HCT116 (cell line): Measurements from ENCODE around the gene SLC25A21. TPM values are rescaled to one million over a fixed set of nuclear protein-coding genes. Genes with fewer than 3 reads are reported as not detected.

ENCODE experiments used
- ATAC-seq: fragments of 200-7000 bp; cut with Tn5 transposase; 2 replicates; pipeline ENCODE4 v1.9.1; 2020; ENCODE audit warnings: mild to moderate bottlenecking, moderate library complexity
- BruUV-seq: library from RNA; stranded (reverse); fragments of 400-500 nt; replicated peaks from 2 replicates; lab custom pipeline; 2021; lab: Mats Ljungman, UMichigan
- CTCF ChIA-PET: fragments of 300-600 bp; sonication (Branson Sonifier 250); formaldehyde crosslinking; loops from one replicate; lab custom pipeline; 2021; ENCODE audit warnings: antibody characterized with exemption; lab: Charles Lee
- POLR2A ChIA-PET: fragments of 300-600, 350-600 bp; sonication (Branson Sonifier 250); formaldehyde crosslinking; loops from one replicate; lab custom pipeline; 2021; ENCODE audit warnings: antibody characterized with exemption; lab: Charles Lee
- RAD21 ChIA-PET, 2 experiments: fragments of 300-600 bp; sonication (Branson Sonifier 250); formaldehyde crosslinking; loops; one replicate each; lab custom pipeline; 2023; ENCODE audit warnings: low total read pairs in 2 of 2; ENCODE audit not compliant: uncharacterized antibody in 2 of 2, unreplicated experiment in 2 of 2, low non-redundant PET in 1 of 2; lab: Charles Lee
- DNase-seq: peaks from one replicate; pipeline ENCODE4 v3.0.0-alpha.2; 2010; ENCODE audit warnings: low read depth, low spot score
- H2AFZ ChIP-seq: fragments of 200-600 bp; shearing (Covaris generic), sonication (generic); 2 replicates; pipeline ENCODE4 v1.6.1; 2017; ENCODE audit warnings: low read depth, mixed run types, mixed read lengths, antibody characterized with exemption, low read length; ENCODE audit not compliant: poor library complexity, severe bottlenecking
- H3K27ac ChIP-seq: 2 replicates; pipeline ENCODE4 v1.5.1; 2012; ENCODE audit warnings: low read depth, low read length
- H3K27me3 ChIP-seq: fragments of 200-600 bp; sonication (generic); 2 replicates; pipeline ENCODE4 v1.6.1; 2016; ENCODE audit warnings: mixed run types, low read length, mixed read lengths; ENCODE audit not compliant: insufficient read depth
- H3K36me3 ChIP-seq, 2 experiments: fragments of 200-500 bp in 1 of 2; fragments of 200-600 bp in 1 of 2; sonication (Bioruptor generic) in 1 of 2; sonication (generic) in 1 of 2; 2 replicates each; pipeline versions ENCODE4 v1.5.1 to v1.6.1; 2014 to 2016; ENCODE audit warnings: low read length in 2 of 2, inconsistent platforms in 1 of 2, mixed read lengths in 1 of 2, mixed run types in 1 of 2; ENCODE audit not compliant: insufficient read depth in 2 of 2, control insufficient read depth in 1 of 2
- H3K4me1 ChIP-seq, 2 experiments: fragments of 200-600 bp in 1 of 2; sonication (generic) in 1 of 2; 2 replicates each; pipeline versions ENCODE4 v1.5.1 to v1.6.1; 2012 to 2017; ENCODE audit warnings: low read length in 2 of 2, inconsistent platforms in 1 of 2, mild to moderate bottlenecking in 1 of 2, mixed read lengths in 1 of 2, mixed run types in 1 of 2, moderate library complexity in 1 of 2; ENCODE audit not compliant: insufficient read depth in 2 of 2, control insufficient read depth in 1 of 2
- H3K4me2 ChIP-seq: fragments of 200-600 bp; sonication (generic); 2 replicates; pipeline ENCODE4 v1.6.1; 2017; ENCODE audit warnings: mixed run types, low read length, mixed read lengths
- H3K4me3 ChIP-seq, 2 experiments: fragments of 200-600 bp in 1 of 2; sonication (generic) in 1 of 2; replicated peaks in 1 of 2; 2 replicates each; pipeline ENCODE4 v1.5.1; 2011 to 2016; ENCODE audit warnings: low read length in 2 of 2, control low read depth in 1 of 2, low read depth in 1 of 2, mild to moderate bottlenecking in 1 of 2, mixed read lengths in 1 of 2, mixed run types in 1 of 2
- H3K79me2 ChIP-seq: fragments of 200-600 bp; sonication (generic); 2 replicates; pipeline ENCODE4 v1.6.1; 2017; ENCODE audit warnings: mild to moderate bottlenecking, mixed run types, low read length, moderate library complexity, mixed read lengths; ENCODE audit not compliant: insufficient read depth
- H3K9ac ChIP-seq: fragments of 200-600 bp; sonication (generic); 2 replicates; pipeline ENCODE4 v1.6.1; 2016; ENCODE audit warnings: low read length, mixed read lengths
- H3K9me2 ChIP-seq: fragments of 200-600 bp; sonication (generic), shearing (Covaris generic); 2 replicates; pipeline ENCODE4 v1.6.1; 2017; ENCODE audit warnings: mixed run types, mild to moderate bottlenecking, moderate library complexity; ENCODE audit not compliant: insufficient read depth
- H3K9me3 ChIP-seq, 2 experiments: fragments of 200-500 bp in 1 of 2; fragments of 200-600 bp in 1 of 2; sonication (Bioruptor generic) in 1 of 2; sonication (generic) in 1 of 2; 2 replicates each; pipeline ENCODE4 v1.6.1; 2014 to 2017; ENCODE audit warnings: low read length in 2 of 2, mixed read lengths in 2 of 2, inconsistent platforms in 1 of 2, low read depth in 1 of 2, mild to moderate bottlenecking in 1 of 2, mixed run types in 1 of 2, moderate library complexity in 1 of 2; ENCODE audit not compliant: control insufficient read depth in 1 of 2, insufficient read depth in 1 of 2
- H4K20me1 ChIP-seq: fragments of 200-600 bp; sonication (generic), shearing (Covaris generic); 2 replicates; pipeline ENCODE4 v1.6.1; 2017; ENCODE audit warnings: mixed run types, mild to moderate bottlenecking, moderate library complexity; ENCODE audit not compliant: insufficient read depth
- ATF3 ChIP-seq: IDR thresholded peaks from 2 replicates; pipeline ENCODE4 v1.6.1; 2012
- CBX3 ChIP-seq: IDR thresholded peaks from 2 replicates; pipeline ENCODE4 v1.6.1; 2012; ENCODE audit warnings: low read depth
- CTCF ChIP-seq, 3 experiments: fragments of 200-600 bp in 1 of 3; sonication (generic) in 1 of 3; IDR thresholded peaks in 2 of 3; conservative IDR thresholded peaks in 1 of 3; 2 replicates each; pipeline ENCODE4 v1.5.1; 2012 to 2017; ENCODE audit warnings: low read depth in 2 of 3, low read length in 2 of 3, antibody characterized with exemption in 1 of 3, borderline replicate concordance in 1 of 3, control low read depth in 1 of 3, mild to moderate bottlenecking in 1 of 3, mixed read lengths in 1 of 3, mixed run types in 1 of 3, moderate library complexity in 1 of 3; ENCODE audit not compliant: insufficient read depth in 1 of 3
- ELF1 ChIP-seq: IDR thresholded peaks from 2 replicates; pipeline ENCODE4 v1.6.1; 2012; ENCODE audit warnings: low read depth, borderline replicate concordance
- EZH2phosphoT487 ChIP-seq: fragments of 200-600 bp; IDR thresholded peaks from 2 replicates; pipeline ENCODE4 v1.6.1; 2018; ENCODE audit warnings: antibody characterized with exemption, borderline replicate concordance
- FOSL1 ChIP-seq: IDR thresholded peaks from 2 replicates; pipeline ENCODE4 v1.6.1; 2012; ENCODE audit warnings: low read depth
- MAX ChIP-seq: IDR thresholded peaks from 2 replicates; pipeline ENCODE4 v1.6.1; 2012
- POLR2A ChIP-seq: IDR thresholded peaks from 2 replicates; pipeline ENCODE4 v1.7.0; 2011; ENCODE audit warnings: borderline replicate concordance; ENCODE audit not compliant: insufficient read depth, insufficient read length; ENCODE audit errors: extremely low read depth
- SIN3A ChIP-seq: IDR thresholded peaks from 2 replicates; pipeline ENCODE4 v1.6.1; 2012; ENCODE audit warnings: low read depth
- SP1 ChIP-seq: IDR thresholded peaks from 2 replicates; pipeline ENCODE4 v1.6.1; 2012; ENCODE audit warnings: low read depth
- SRF ChIP-seq: IDR thresholded peaks from 2 replicates; pipeline ENCODE4 v1.6.1; 2012; ENCODE audit warnings: low read depth
- ZFX ChIP-seq: fragments of 450-650 bp; IDR thresholded peaks from 2 replicates; pipeline ENCODE4 v1.6.1; 2017
- ZNF274 ChIP-seq: fragments of 200-500 bp; sonication (Bioruptor generic); IDR thresholded peaks from 2 replicates; pipeline ENCODE4 v1.6.1; 2014; ENCODE audit warnings: mild to moderate bottlenecking, low read depth, low read length, inconsistent platforms
- intact Hi-C: fragments of 100-400 bp; cut with micrococcal nuclease; formaldehyde crosslinking; loops from 2 replicates; pipeline ENCODE4 v1.10.0; 2022
- total RNA-seq: library from RNA; stranded (reverse); gene quantifications from one replicate; pipeline ENCODE4 v1.2.1, GENCODE V29; 2021; ENCODE audit not compliant: unreplicated experiment

Gene SLC25A21
- total RNA-seq, 1 experiment from 2014 or later: 3.5 TPM

GRCh38 chr14:37138898-37139297 lies 33.5 kb downstream of the SLC25A21 start (continued):
- TF ChIP-seq FOSL1 (no peak), SP1 (no peak)

- H3K27me3 ChIP-seq: no peaks in the 10 kb centered on the region
- POLR2A ChIA-PET: no interaction called here
- H3K27ac ChIP-seq: no peak overlapping the region
- intact Hi-C loops: no loop called here
- RAD21 ChIA-PET: no interaction called here
- H3K36me3 ChIP-seq: no peaks in the 10 kb centered on the region
- H2AFZ ChIP-seq: no peak overlapping the region
- no peaks in the 10 kb centered on the region for H3K9me2 ChIP-seq
- no peak overlapping the region for H3K4me2 ChIP-seq
- H3K4me1 ChIP-seq: no peaks in the 10 kb centered on the region
- no peaks in the 10 kb centered on the region for H4K20me1 ChIP-seq
- CTCF ChIA-PET: no interaction called here
- no peaks in the 10 kb centered on the region for H3K9me3 ChIP-seq
- DNase-seq (no peak), ATAC-seq (no peak)
- no peak overlapping the region for H3K9ac ChIP-seq
- H3K79me2 ChIP-seq: no peaks in the 10 kb centered on the region
- TF ChIP-seq ZNF274: no peak
- TF ChIP-seq ATF3: no peak
- BruUV-seq: no TSS peak
- H3K4me3 ChIP-seq: no peak overlapping the region
Measured at GRCh38 chr14:37133284-37133913, 39.0 kb downstream of the SLC25A21 start.

- CTCF ChIA-PET: no interaction called here
Measured at GRCh38 chr14:37131205-37131604, 41.2 kb downstream of the SLC25A21 start.

More at GRCh38 chr14:37131205-37131604, 41.2 kb downstream of the SLC25A21 start:
- no peak for ATAC-seq
- no peaks in the 10 kb centered on the region for H3K4me1 ChIP-seq
- no peak overlapping the region for H3K4me3 ChIP-seq
- ChIA-PET POLR2A (no interaction called here), RAD21 (no interaction called here)
- H3K4me2 ChIP-seq: no peak overlapping the region
- H3K27ac ChIP-seq: no peak overlapping the region
- no TSS peak for BruUV-seq
- H4K20me1 ChIP-seq: no peaks in the 10 kb centered on the region
- H3K27me3 ChIP-seq: no peaks in the 10 kb centered on the region
- no peaks in the 10 kb centered on the region for H3K79me2 ChIP-seq
- H3K9me3 ChIP-seq: no peaks in the 10 kb centered on the region
- intact Hi-C loops: no loop called here
- TF ChIP-seq CTCF (IDR thresholded peaks at IDR 0.05 in 2 of 3, conservative IDR thresholded peaks at IDR 0.05 in 1 of 3; ENCODE audit: borderline replicate concordance in 1 of 3, insufficient read depth in 1 of 3, low read depth in 2 of 3, low read length in 2 of 3) (no peak), SIN3A (no peak), ZNF274 (no peak), MAX (no peak), ATF3 (no peak), POLR2A (no peak), EZH2phosphoT487 (no peak), CBX3 (no peak), SRF (no peak), ELF1 (no peak), ZFX (no peak), SP1 (no peak)
- H3K9me2 ChIP-seq: no peaks in the 10 kb centered on the region
- DNase-seq: no peak
- H3K9ac ChIP-seq: no peak overlapping the region
- no peaks in the 10 kb centered on the region for H3K36me3 ChIP-seq
- H2AFZ ChIP-seq: no peak overlapping the region
